ENCODE measurements around the gene SLC25A20.

Gene SLC25A20

GRCh38 chr3:48863122-48863521, 35.6 kb downstream of the SLC25A20 start:
- no peak overlapping the region for H3K4me3 ChIP-seq (ENCODE audit: low read length in 2 of 2)
- H3K9me3 ChIP-seq (ENCODE audit: control insufficient read depth in 2 of 2, low read length in 2 of 2): no peaks in the 10 kb centered on the region
- H3K27ac ChIP-seq (ENCODE audit: low read depth in 2 of 2, low read length in 2 of 2): no peak overlapping the region
- H3K36me3 ChIP-seq (ENCODE audit: control insufficient read depth in 2 of 2, insufficient read depth in 2 of 2, low read length in 2 of 2): peaks cover 20 to 22% of the 10 kb centered on the region in 2 donors
- H3K27me3 ChIP-seq (ENCODE audit: control insufficient read depth in 2 of 2, insufficient read depth in 2 of 2, low read length in 2 of 2): no peaks in the 10 kb centered on the region
- no peak overlapping the region for H3K9ac ChIP-seq (ENCODE audit: low read depth in 1 of 2, low read length in 2 of 2)
- no peaks in the 10 kb centered on the region for H3K4me1 ChIP-seq (ENCODE audit: control insufficient read depth in 2 of 2, insufficient read depth in 2 of 2, low read length in 2 of 2)

DNA sequence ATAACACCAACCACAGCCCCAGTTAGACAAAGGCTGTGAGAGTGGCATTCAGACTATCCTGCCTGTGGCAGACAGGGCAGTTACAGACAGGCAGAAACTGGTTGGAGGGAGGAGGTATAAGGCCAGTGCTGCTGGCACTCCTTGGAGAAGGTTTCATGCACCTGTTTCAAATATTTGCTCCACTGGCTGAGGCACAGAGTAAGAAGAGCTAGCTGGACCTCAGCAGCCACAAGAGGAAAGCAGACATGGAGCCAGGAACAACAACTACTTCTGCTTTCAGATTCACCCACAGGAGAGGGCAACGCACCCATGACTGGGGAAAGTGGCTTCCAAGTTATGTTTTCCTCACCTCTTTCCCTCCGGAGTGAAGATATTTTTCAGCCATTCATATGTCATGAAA, 39.5 kb downstream of the SLC25A20 start:
- peaks cover 22 to 27% of the 10 kb centered on the region in 2 donors for H3K36me3 ChIP-seq (ENCODE audit: control insufficient read depth in 2 of 2, insufficient read depth in 2 of 2, low read length in 2 of 2)

DNA sequence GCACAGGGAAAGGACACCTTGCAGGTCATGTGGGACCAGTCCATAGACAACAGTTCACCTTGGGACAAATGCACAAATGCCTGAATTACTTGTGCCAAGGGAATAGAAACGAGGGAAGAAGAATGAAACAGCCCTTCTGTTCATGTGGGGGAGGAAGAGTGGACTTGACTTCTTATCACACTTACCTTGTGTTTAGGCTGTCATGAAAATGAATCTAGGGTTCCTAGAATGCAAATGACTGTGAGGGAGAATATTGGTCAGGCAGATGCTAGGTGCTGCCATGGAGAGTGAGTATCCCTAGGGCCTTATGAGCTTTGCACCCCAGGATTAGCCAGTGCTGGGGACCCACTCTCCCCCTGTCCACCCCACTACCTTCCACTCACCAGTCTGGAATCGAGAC, 40.0 kb downstream of the SLC25A20 start:
- peaks cover 22 to 27% of the 10 kb centered on the region in 2 donors for H3K36me3 ChIP-seq (ENCODE audit: control insufficient read depth in 2 of 2, insufficient read depth in 2 of 2, low read length in 2 of 2)
- H3K4me3 ChIP-seq (ENCODE audit: low read length in 2 of 2): no peak overlapping the region
- no peak overlapping the region for H3K27ac ChIP-seq (ENCODE audit: low read depth in 2 of 2, low read length in 2 of 2)

More for the DNA sequence above, 39.5 kb downstream of the SLC25A20 start:
- no peak overlapping the region for H3K9ac ChIP-seq (ENCODE audit: low read depth in 1 of 2, low read length in 2 of 2)
- peaks cover 10 to 13% of the 10 kb centered on the region in 2 donors for H3K4me1 ChIP-seq (ENCODE audit: control insufficient read depth in 2 of 2, insufficient read depth in 2 of 2, low read length in 2 of 2)
- no peak overlapping the region for H3K4me3 ChIP-seq (ENCODE audit: low read length in 2 of 2)
- H3K9me3 ChIP-seq (ENCODE audit: control insufficient read depth in 2 of 2, low read length in 2 of 2): no peaks in the 10 kb centered on the region
- no peak overlapping the region for H3K27ac ChIP-seq (ENCODE audit: low read depth in 2 of 2, low read length in 2 of 2)
- no peaks in the 10 kb centered on the region for H3K27me3 ChIP-seq (ENCODE audit: control insufficient read depth in 2 of 2, insufficient read depth in 2 of 2, low read length in 2 of 2)

DNA sequence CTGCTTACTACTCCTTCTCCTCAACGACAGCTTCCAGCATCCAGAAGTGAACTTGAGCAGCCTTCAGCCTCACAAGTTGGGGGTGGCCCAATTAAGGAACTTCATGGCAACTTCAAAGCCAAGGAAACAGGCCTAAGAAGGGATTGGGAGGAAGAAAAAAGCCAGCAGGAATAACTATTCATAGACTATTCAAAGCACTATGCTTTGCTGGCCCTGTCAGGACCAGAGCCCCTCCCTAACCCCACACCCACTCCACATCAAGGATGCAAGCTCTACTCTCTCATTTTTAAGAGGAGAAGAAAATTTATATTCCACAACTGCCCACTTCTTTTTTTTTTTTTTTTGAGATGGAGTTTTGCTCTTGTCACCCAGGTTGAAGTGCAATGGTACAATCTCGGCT, 41.0 kb downstream of the SLC25A20 start:
- no peaks in the 10 kb centered on the region for H3K9me3 ChIP-seq (ENCODE audit: control insufficient read depth in 2 of 2, low read length in 2 of 2)
- H3K27me3 ChIP-seq (ENCODE audit: control insufficient read depth in 2 of 2, insufficient read depth in 2 of 2, low read length in 2 of 2): no peaks in the 10 kb centered on the region
- no peak overlapping the region for H3K9ac ChIP-seq (ENCODE audit: low read depth in 1 of 2, low read length in 2 of 2)
- H3K4me3 ChIP-seq (ENCODE audit: low read length in 2 of 2): no peak overlapping the region
- peaks cover 12 to 22% of the 10 kb centered on the region in 2 donors for H3K4me1 ChIP-seq (ENCODE audit: control insufficient read depth in 2 of 2, insufficient read depth in 2 of 2, low read length in 2 of 2)
- peaks cover 22 to 27% of the 10 kb centered on the region in 2 donors for H3K36me3 ChIP-seq (ENCODE audit: control insufficient read depth in 2 of 2, insufficient read depth in 2 of 2, low read length in 2 of 2)
- no peak overlapping the region for H3K27ac ChIP-seq (ENCODE audit: low read depth in 2 of 2, low read length in 2 of 2)

More for the DNA sequence above, 40.0 kb downstream of the SLC25A20 start:
- peaks cover 12 to 18% of the 10 kb centered on the region in 2 donors for H3K4me1 ChIP-seq (ENCODE audit: control insufficient read depth in 2 of 2, insufficient read depth in 2 of 2, low read length in 2 of 2)
- H3K9me3 ChIP-seq (ENCODE audit: control insufficient read depth in 2 of 2, low read length in 2 of 2): no peaks in the 10 kb centered on the region
- H3K27me3 ChIP-seq (ENCODE audit: control insufficient read depth in 2 of 2, insufficient read depth in 2 of 2, low read length in 2 of 2): no peaks in the 10 kb centered on the region
- no peak overlapping the region for H3K9ac ChIP-seq (ENCODE audit: low read depth in 1 of 2, low read length in 2 of 2)

DNA sequence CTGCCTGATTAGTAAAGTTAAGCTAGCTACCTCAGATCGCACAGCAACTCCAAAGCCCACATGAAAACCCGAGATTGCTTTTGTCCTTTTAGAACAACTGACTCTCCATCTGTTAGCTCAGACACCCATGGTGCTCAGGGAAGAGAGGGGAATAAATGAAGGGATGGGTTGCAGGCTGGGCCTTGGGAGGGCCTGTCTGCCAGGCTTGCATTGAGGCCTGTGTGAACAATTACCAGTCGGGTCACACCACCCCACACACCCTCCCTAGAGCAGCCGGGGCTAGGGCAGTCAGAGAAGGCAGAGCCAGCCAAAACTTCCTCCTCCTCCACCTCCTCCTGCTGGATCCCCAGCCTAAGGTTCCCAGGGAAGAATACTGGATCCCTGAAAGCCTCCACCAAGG, 42.2 kb downstream of the SLC25A20 start:
- Histone ChIP-seq H3K9me3 (ENCODE audit: control insufficient read depth in 2 of 2, low read length in 2 of 2) (no peaks in the 10 kb centered on the region), H3K27me3 (ENCODE audit: control insufficient read depth in 2 of 2, insufficient read depth in 2 of 2, low read length in 2 of 2) (no peaks in the 10 kb centered on the region), H3K27ac (ENCODE audit: low read depth in 2 of 2, low read length in 2 of 2) (peak overlapping the region; percentile 64 to 72), H3K4me1 (ENCODE audit: control insufficient read depth in 2 of 2, insufficient read depth in 2 of 2, low read length in 2 of 2) (peaks cover 12 to 22% of the 10 kb centered on the region in 2 donors), H3K36me3 (ENCODE audit: control insufficient read depth in 2 of 2, insufficient read depth in 2 of 2, low read length in 2 of 2) (peaks cover 16 to 21% of the 10 kb centered on the region in 2 donors), H3K9ac (ENCODE audit: low read depth in 1 of 2, low read length in 2 of 2) (no peak overlapping the region), H3K4me3 (ENCODE audit: low read length in 2 of 2) (no peak overlapping the region)

- Histone ChIP-seq H3K27me3 (ENCODE audit: control insufficient read depth in 2 of 2, insufficient read depth in 2 of 2, low read length in 2 of 2) (no peaks in the 10 kb centered on the region), H3K9me3 (ENCODE audit: control insufficient read depth in 2 of 2, low read length in 2 of 2) (no peaks in the 10 kb centered on the region), H3K9ac (ENCODE audit: low read depth in 1 of 2, low read length in 2 of 2) (no peak overlapping the region), H3K27ac (ENCODE audit: low read depth in 2 of 2, low read length in 2 of 2) (peak overlapping the region; percentile 67 to 72), H3K4me1 (ENCODE audit: control insufficient read depth in 2 of 2, insufficient read depth in 2 of 2, low read length in 2 of 2) (peaks cover 12 to 22% of the 10 kb centered on the region in 2 donors), H3K36me3 (ENCODE audit: control insufficient read depth in 2 of 2, insufficient read depth in 2 of 2, low read length in 2 of 2) (peaks cover 16 to 21% of the 10 kb centered on the region in 2 donors), H3K4me3 (ENCODE audit: low read length in 2 of 2) (no peak overlapping the region)
Observed at GRCh38 chr3:48855681-48856447, 42.8 kb downstream of the SLC25A20 start.

- Histone ChIP-seq H3K27me3 (ENCODE audit: control insufficient read depth in 2 of 2, insufficient read depth in 2 of 2, low read length in 2 of 2) (no peaks in the 10 kb centered on the region), H3K4me1 (ENCODE audit: control insufficient read depth in 2 of 2, insufficient read depth in 2 of 2, low read length in 2 of 2) (peaks cover 18 to 28% of the 10 kb centered on the region in 2 donors), H3K27ac (ENCODE audit: low read depth in 2 of 2, low read length in 2 of 2) (no peak overlapping the region), H3K36me3 (ENCODE audit: control insufficient read depth in 2 of 2, insufficient read depth in 2 of 2, low read length in 2 of 2) (peaks cover 2 to 3% of the 10 kb centered on the region in 2 donors), H3K9me3 (ENCODE audit: control insufficient read depth in 2 of 2, low read length in 2 of 2) (no peaks in the 10 kb centered on the region), H3K4me3 (ENCODE audit: low read length in 2 of 2) (no peak overlapping the region), H3K9ac (ENCODE audit: low read depth in 1 of 2, low read length in 2 of 2) (no peak overlapping the region)
Observed at GRCh38 chr3:48852151-48852550, 46.5 kb downstream of the SLC25A20 start.

GRCh38 chr3:48851407-48851806, 47.3 kb downstream of the SLC25A20 start:
- peaks cover 0 to under 1% of the 10 kb centered on the region in 2 donors for H3K36me3 ChIP-seq (ENCODE audit: control insufficient read depth in 2 of 2, insufficient read depth in 2 of 2, low read length in 2 of 2)
- no peaks in the 10 kb centered on the region for H3K9me3 ChIP-seq (ENCODE audit: control insufficient read depth in 2 of 2, low read length in 2 of 2)
- H3K4me1 ChIP-seq (ENCODE audit: control insufficient read depth in 2 of 2, insufficient read depth in 2 of 2, low read length in 2 of 2): peaks cover 20 to 26% of the 10 kb centered on the region in 2 donors
- no peak overlapping the region for H3K4me3 ChIP-seq (ENCODE audit: low read length in 2 of 2)
- no peak overlapping the region for H3K27ac ChIP-seq (ENCODE audit: low read depth in 2 of 2, low read length in 2 of 2)
- H3K27me3 ChIP-seq (ENCODE audit: control insufficient read depth in 2 of 2, insufficient read depth in 2 of 2, low read length in 2 of 2): no peaks in the 10 kb centered on the region
- no peak overlapping the region for H3K9ac ChIP-seq (ENCODE audit: low read depth in 1 of 2, low read length in 2 of 2)

DNA sequence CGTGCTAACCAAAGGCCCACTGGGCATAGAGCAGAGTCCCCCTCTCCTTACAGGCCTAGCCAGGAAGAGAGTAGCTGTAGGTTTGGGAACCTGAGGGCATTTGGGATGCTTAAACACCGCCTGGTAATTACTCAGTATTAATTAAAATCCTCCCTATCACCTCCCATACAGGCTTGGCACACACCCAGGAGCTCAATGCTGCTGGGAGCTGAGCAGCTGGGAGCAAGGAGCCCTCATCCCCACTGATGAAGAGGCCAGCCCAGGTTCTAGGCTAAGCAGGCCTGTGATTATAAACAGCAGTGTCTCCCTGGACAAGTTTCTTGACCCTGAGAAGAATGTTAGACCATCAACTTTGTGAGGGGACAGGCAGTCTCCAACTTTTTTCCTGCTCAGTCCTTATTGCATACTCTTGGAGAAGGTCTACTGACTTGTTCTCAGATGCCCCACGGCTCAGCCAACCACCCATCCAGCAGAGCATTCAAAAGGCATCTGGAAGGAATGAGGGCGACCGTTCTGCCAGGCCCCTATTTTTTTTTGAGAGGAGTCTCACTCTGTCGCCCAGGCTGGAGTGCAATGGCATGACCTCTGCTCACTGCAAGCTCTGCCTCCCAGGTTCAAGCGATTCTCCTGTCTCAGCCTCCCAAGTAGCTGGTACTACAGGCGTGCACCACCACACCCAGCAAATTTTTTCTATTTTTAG, 49.7 kb downstream of the SLC25A20 start:
- H3K9ac ChIP-seq (ENCODE audit: low read depth in 1 of 2, low read length in 2 of 2): no peak overlapping the region
- H3K27me3 ChIP-seq (ENCODE audit: control insufficient read depth in 2 of 2, insufficient read depth in 2 of 2, low read length in 2 of 2): no peaks in the 10 kb centered on the region

More for the DNA sequence above, 49.7 kb downstream of the SLC25A20 start:
- Histone ChIP-seq H3K4me3 (ENCODE audit: low read length in 2 of 2) (no peak overlapping the region), H3K9me3 (ENCODE audit: control insufficient read depth in 2 of 2, low read length in 2 of 2) (no peaks in the 10 kb centered on the region), H3K27ac (ENCODE audit: low read depth in 2 of 2, low read length in 2 of 2) (no peak overlapping the region), H3K36me3 (ENCODE audit: control insufficient read depth in 2 of 2, insufficient read depth in 2 of 2, low read length in 2 of 2) (no peaks in the 10 kb centered on the region), H3K4me1 (ENCODE audit: control insufficient read depth in 2 of 2, insufficient read depth in 2 of 2, low read length in 2 of 2) (peaks cover 16 to 21% of the 10 kb centered on the region in 2 donors)
